ENCODE results near the gene MYH15. TPM values are rescaled to one million over a fixed set of nuclear protein-coding genes. Genes with fewer than 3 reads are reported as not detected.

Gene MYH15
- total RNA-seq, 2 donors from 2014 or later: 0.07 to 0.15 TPM

- TF ChIP-seq, protein P1, sequence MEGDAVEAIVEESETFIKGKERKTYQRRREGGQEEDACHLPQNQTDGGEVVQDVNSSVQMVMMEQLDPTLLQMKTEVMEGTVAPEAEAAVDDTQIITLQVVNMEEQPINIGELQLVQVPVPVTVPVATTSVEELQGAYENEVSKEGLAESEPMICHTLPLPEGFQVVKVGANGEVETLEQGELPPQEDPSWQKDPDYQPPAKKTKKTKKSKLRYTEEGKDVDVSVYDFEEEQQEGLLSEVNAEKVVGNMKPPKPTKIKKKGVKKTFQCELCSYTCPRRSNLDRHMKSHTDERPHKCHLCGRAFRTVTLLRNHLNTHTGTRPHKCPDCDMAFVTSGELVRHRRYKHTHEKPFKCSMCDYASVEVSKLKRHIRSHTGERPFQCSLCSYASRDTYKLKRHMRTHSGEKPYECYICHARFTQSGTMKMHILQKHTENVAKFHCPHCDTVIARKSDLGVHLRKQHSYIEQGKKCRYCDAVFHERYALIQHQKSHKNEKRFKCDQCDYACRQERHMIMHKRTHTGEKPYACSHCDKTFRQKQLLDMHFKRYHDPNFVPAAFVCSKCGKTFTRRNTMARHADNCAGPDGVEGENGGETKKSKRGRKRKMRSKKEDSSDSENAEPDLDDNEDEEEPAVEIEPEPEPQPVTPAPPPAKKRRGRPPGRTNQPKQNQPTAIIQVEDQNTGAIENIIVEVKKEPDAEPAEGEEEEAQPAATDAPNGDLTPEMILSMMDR (conservative IDR thresholded peaks at IDR 0.05): no peak
- Mint-ChIP-seq H3K27ac (no peak overlapping the region), H3K36me3 (ENCODE audit: low read depth) (no peaks in the 10 kb centered on the region), H3K4me3 (no peak overlapping the region), H3K9me3 (no peaks in the 10 kb centered on the region), H3K4me1 (peaks cover 4% of the 10 kb centered on the region), H3K27me3 (ENCODE audit: insufficient read depth) (no peaks in the 10 kb centered on the region)
- WGBS, 2 experiments (ENCODE audit: insufficient coverage in 1 of 2, insufficient read length in 1 of 2): 56 to 64% methylated on average over 3 of the region's 4 CpGs
- no peak overlapping the region for H3K9ac ChIP-seq (ENCODE audit: extremely low read depth, low read length, poor library complexity, severe bottlenecking)
- DNase-seq: no peak
- no peaks in the 10 kb centered on the region for H3K27me3 ChIP-seq (ENCODE audit: control insufficient read depth, insufficient read depth, low read length, poor library complexity, severe bottlenecking)
- no peak overlapping the region for H3K4me3 ChIP-seq (ENCODE audit: low read length)
- H3K9me3 ChIP-seq (ENCODE audit: control insufficient read depth, low read length): no peaks in the 10 kb centered on the region
- no peaks in the 10 kb centered on the region for H3K4me1 ChIP-seq (ENCODE audit: control insufficient read depth, insufficient read depth, low read length)
- no peak overlapping the region for H3K27ac ChIP-seq (ENCODE audit: low read depth, low read length)
- no peaks in the 10 kb centered on the region for H3K36me3 ChIP-seq (ENCODE audit: control insufficient read depth, insufficient read depth, low read length)
These were observed 41.8 kb downstream of the MYH15 start for GRCh38 chr3:108468577-108468976.

GRCh38 chr3:108462899-108463298, 47.5 kb downstream of the MYH15 start:
- Mint-ChIP-seq H3K9me3 (no peaks in the 10 kb centered on the region), H3K27ac (no peak overlapping the region), H3K4me3 (no peak overlapping the region), H3K4me1 (no peaks in the 10 kb centered on the region), H3K36me3 (ENCODE audit: low read depth) (no peaks in the 10 kb centered on the region), H3K27me3 (ENCODE audit: insufficient read depth) (no peaks in the 10 kb centered on the region)
- WGBS, 2 experiments (ENCODE audit: insufficient coverage in 1 of 2, insufficient read length in 1 of 2): 81 to 100% methylated on average over 2 of the region's 2 CpGs
- H3K4me3 ChIP-seq (ENCODE audit: low read length): no peak overlapping the region
- H3K27ac ChIP-seq (ENCODE audit: low read depth, low read length): no peak overlapping the region
- no peaks in the 10 kb centered on the region for H3K4me1 ChIP-seq (ENCODE audit: control insufficient read depth, insufficient read depth, low read length)
- H3K36me3 ChIP-seq (ENCODE audit: control insufficient read depth, insufficient read depth, low read length): no peaks in the 10 kb centered on the region
- TF ChIP-seq, protein P1 (conservative IDR thresholded peaks at IDR 0.05): no peak
- no peak for DNase-seq
- no peak overlapping the region for H3K9ac ChIP-seq (ENCODE audit: extremely low read depth, low read length, poor library complexity, severe bottlenecking)
- no peaks in the 10 kb centered on the region for H3K9me3 ChIP-seq (ENCODE audit: control insufficient read depth, low read length)
- H3K27me3 ChIP-seq (ENCODE audit: control insufficient read depth, insufficient read depth, low read length, poor library complexity, severe bottlenecking): no peaks in the 10 kb centered on the region

- TF ChIP-seq, protein P1 (conservative IDR thresholded peaks at IDR 0.05): no peak
- no peak overlapping the region for H3K4me3 Mint-ChIP-seq
- H3K27me3 Mint-ChIP-seq (ENCODE audit: insufficient read depth): no peaks in the 10 kb centered on the region
- Histone ChIP-seq H3K9me3 (ENCODE audit: control insufficient read depth, low read length) (no peaks in the 10 kb centered on the region), H3K9ac (ENCODE audit: extremely low read depth, low read length, poor library complexity, severe bottlenecking) (no peak overlapping the region), H3K4me3 (ENCODE audit: low read length) (no peak overlapping the region), H3K27ac (ENCODE audit: low read depth, low read length) (peak overlapping the region; percentile 1), H3K27me3 (ENCODE audit: control insufficient read depth, insufficient read depth, low read length, poor library complexity, severe bottlenecking) (no peaks in the 10 kb centered on the region), H3K36me3 (ENCODE audit: control insufficient read depth, insufficient read depth, low read length) (no peaks in the 10 kb centered on the region), H3K4me1 (ENCODE audit: control insufficient read depth, insufficient read depth, low read length) (no peaks in the 10 kb centered on the region)
- no peak overlapping the region for H3K27ac Mint-ChIP-seq
- 84 to 89% methylated on average over 3 to 5 of the region's 5 CpGs for WGBS, 2 experiments (ENCODE audit: insufficient coverage in 1 of 2, insufficient read length in 1 of 2)
- H3K36me3 Mint-ChIP-seq (ENCODE audit: low read depth): no peaks in the 10 kb centered on the region
- DNase-seq: no peak
- no peaks in the 10 kb centered on the region for H3K4me1 Mint-ChIP-seq
- H3K9me3 Mint-ChIP-seq: no peaks in the 10 kb centered on the region
These were observed 48.7 kb downstream of the MYH15 start for GRCh38 chr3:108461661-108462111.
